Heart right ventricle (tissue), 16 donors: Measurements from ENCODE around the gene ARRDC1. TPM values are rescaled to one million over a fixed set of nuclear protein-coding genes. Genes with fewer than 3 reads are reported as not detected.
A peak's percentile ranks its signal among the peaks of the same experiment; 100 is the strongest.
"Not testable (repeated sequence)": the region's sequence is repeated elsewhere in the genome, so short reads cannot be mapped to it uniquely, and the experiment has no call there.

ENCODE experiments used
- ATAC-seq, 8 donors: fragments of 200-7000 bp; cut with Tn5 transposase; one replicate each; pipeline ENCODE4 v1.9.1; 2020; ENCODE audit warnings: mild to moderate bottlenecking in 8 of 8, moderate library complexity in 8 of 8, moderate number of reproducible peaks in 1 of 8
- DNase-seq, 2 donors: peaks; one replicate each; pipeline ENCODE4 v3.0.0-alpha.2; 2020
- H3K27ac ChIP-seq, 10 donors: fragments of 200-600 bp; sonication (generic) in 2 of 10; one replicate each; pipeline versions ENCODE4 v1.5.0 to v1.8.0; 2020 to 2022; ENCODE audit warnings: mild to moderate bottlenecking in 3 of 10
- H3K27me3 ChIP-seq, 7 donors: fragments of 200-600 bp; one replicate each; pipeline ENCODE4 v1.8.0; 2021 to 2022; ENCODE audit warnings: mild to moderate bottlenecking in 2 of 7
- H3K36me3 ChIP-seq, 9 donors: fragments of 200-600 bp; sonication (generic) in 1 of 9; one replicate each; pipeline versions ENCODE4 v1.5.0 to v1.8.0; 2020 to 2022; ENCODE audit warnings: mild to moderate bottlenecking in 2 of 9
- H3K4me1 ChIP-seq, 9 donors: fragments of 200-600 bp; sonication (generic) in 1 of 9; one replicate each; pipeline versions ENCODE4 v1.5.0 to v1.8.0; 2020 to 2022; ENCODE audit warnings: mild to moderate bottlenecking in 4 of 9
- H3K4me3 ChIP-seq, 10 donors: fragments of 200-600 bp; sonication (generic) in 2 of 10; one replicate each; pipeline versions ENCODE4 v1.5.0 to v1.8.0; 2020 to 2022; ENCODE audit warnings: mild to moderate bottlenecking in 7 of 10, moderate library complexity in 2 of 10
- H3K9me3 ChIP-seq, 11 donors: fragments of 200-600 bp in 10 of 11; sonication (generic) in 2 of 11; one replicate each; pipeline versions ENCODE4 v1.5.0 to v1.8.0; 2013 to 2022; ENCODE audit warnings: mild to moderate bottlenecking in 2 of 11, control low read depth in 1 of 11, moderate library complexity in 1 of 11
- WGBS, 2 donors: extraction: QIAGEN DNeasy Blood & Tissue Kit; methylation state at CpG; one replicate each; pipeline ENCODE4 v1.1.7; 2013; ENCODE audit warnings: inconsistent platforms in 1 of 2; 5-methylcytosine and 5-hydroxymethylcytosine counted together
- intact Hi-C, 10 donors: fragments of 100-400 bp; cut with DNase I; formaldehyde crosslinking; loops; one replicate each; pipeline versions ENCODE4 v1.11.1 to v1.14.2; 2022
- polyA plus RNA-seq, 2 donors: library from polyadenylated mRNA; stranded (reverse); fragments of 200-250 nt; gene quantifications; one replicate each; pipeline ENCODE4 v1.2.3, GENCODE V29; 2013
- total RNA-seq, 10 donors: library from RNA; stranded (reverse); fragmentation: NEBNext Ultra II Directional in 3 of 10; extraction: Animal tissue kit (Norgen Biotek cat#: 25700) in 3 of 10; gene quantifications; one replicate each; pipeline versions ENCODE4 v1.2.1 to v1.2.4, GENCODE V29; 2021 to 2023
- TF ChIP-seq, protein P1 (sequence below), 9 donors: fragments of 200-600 bp; sonication (generic) in 2 of 9; IDR thresholded peaks; one replicate each; pipeline versions ENCODE4 v1.5.0 to v1.8.0; 2021 to 2022; ENCODE audit warnings: antibody characterized with exemption in 9 of 9, mild to moderate bottlenecking in 5 of 9, moderate library complexity in 1 of 9
- donor health status: Arrhythmogenic right ventricular cardiomyopathy.
- donor health status: ischemic (EF 13 %, LVEDD 7.1; RV severe dilation, severe dysfunction).
- donor health status: healthy with polysubstance abuse.
- donor health status: DM: no; HTN: yes; CAD: no.
- donor health status: DM: no; HTN: no; CAD: no.
- donor health status: ischemic (EF 25% LVEDD 6.9; RV normal size, moderate dysfunction).
- donor health status: ischemic (EF 25% LVEDD 5.7; RV mildly dilated, moderate dysfunction).
- donor health status: healthy.
- donor health status: DM: yes; HTN: yes; CAD: no.
- donor health status: Ischemic cardiomyopathy.
- donor health status: ischemic (EF 35%, LVEDD 5.7; RV mildly dilated, moderate dysfunction).
- donor health status: nonischemic (EF 11% LVEDD 7.7; RV severe dilation, severe dysfunction).
- donor health status: DM: yes; HTN: yes; CAD: no.
- donor health status: PGD.
- donor health status: ischemic (EF 29% LVEDD 5.4; RV normal size, mild dysfunction).
- donor health status: nonischemic (EF 23%, LVEDD 6.1; RV moderate dilation, normal function).

ARRDC1 gene
- total and polyA plus RNA-seq, 12 donors, result 10.3 to 93.1 (median 15.2) TPM

DNA sequence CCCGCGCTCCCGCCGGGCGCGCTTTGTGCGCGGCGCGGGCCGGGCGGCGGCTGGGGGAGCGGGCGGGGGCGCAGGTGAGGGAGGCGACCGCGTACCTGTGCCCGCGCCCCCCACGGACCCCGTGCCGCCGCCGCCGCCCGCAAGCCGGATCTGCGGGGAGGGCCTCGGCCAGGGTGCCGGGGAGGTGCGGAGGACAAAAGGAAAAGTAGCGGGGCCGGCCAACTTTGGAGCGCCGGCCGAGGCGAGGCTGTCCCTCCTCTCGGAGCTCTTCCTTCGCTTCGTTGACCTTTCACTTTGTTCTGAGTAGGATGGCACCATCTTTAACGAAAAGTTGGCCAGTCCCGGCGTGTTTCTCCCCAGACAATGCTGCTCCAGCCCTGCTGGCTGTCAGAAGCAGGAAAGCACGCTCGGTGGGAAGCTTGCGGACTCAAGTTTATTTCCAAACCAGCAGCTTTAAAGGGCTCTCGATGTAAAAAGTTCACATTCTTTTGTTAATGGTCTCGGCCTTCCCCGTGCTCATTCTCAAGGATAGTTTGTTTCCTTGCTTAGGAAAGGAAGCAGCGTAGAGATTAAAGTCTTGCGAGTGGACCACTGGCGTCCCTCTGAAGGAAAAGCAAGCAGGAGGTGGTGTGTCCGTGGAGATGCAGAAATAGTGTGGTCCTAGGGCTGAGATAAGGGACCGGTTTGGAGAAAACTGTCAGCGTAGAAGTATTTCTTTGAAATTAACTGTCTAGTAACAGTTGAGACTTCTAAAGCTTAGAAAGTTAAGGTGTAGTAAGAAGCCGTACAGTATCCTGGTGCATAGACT lies 14.0 kb downstream of the ARRDC1 start:
- TF ChIP-seq, protein P1, sequence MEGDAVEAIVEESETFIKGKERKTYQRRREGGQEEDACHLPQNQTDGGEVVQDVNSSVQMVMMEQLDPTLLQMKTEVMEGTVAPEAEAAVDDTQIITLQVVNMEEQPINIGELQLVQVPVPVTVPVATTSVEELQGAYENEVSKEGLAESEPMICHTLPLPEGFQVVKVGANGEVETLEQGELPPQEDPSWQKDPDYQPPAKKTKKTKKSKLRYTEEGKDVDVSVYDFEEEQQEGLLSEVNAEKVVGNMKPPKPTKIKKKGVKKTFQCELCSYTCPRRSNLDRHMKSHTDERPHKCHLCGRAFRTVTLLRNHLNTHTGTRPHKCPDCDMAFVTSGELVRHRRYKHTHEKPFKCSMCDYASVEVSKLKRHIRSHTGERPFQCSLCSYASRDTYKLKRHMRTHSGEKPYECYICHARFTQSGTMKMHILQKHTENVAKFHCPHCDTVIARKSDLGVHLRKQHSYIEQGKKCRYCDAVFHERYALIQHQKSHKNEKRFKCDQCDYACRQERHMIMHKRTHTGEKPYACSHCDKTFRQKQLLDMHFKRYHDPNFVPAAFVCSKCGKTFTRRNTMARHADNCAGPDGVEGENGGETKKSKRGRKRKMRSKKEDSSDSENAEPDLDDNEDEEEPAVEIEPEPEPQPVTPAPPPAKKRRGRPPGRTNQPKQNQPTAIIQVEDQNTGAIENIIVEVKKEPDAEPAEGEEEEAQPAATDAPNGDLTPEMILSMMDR (IDR thresholded peaks at IDR 0.05), result no peak
- DNase-seq, result no peak
- ATAC-seq, result peak in 3 of 8 donors; percentile 5
- H3K4me1 ChIP-seq, result peaks cover 17 to 52% (median 44%) of the 10 kb centered on the region in 9 donors
- H3K27ac ChIP-seq, result peak overlapping the region in 9 of 10 donors; percentile 81 to 91 (median 88)
- H3K9me3 ChIP-seq, result no peaks in the 10 kb centered on the region
- H3K27me3 ChIP-seq, result no peaks in the 10 kb centered on the region
- WGBS, 2 donors, result 1% methylated on average over 49 to 58 of the region's 58 CpGs
- H3K36me3 ChIP-seq, result peaks cover 0 to 34% (median 18%) of the 10 kb centered on the region in 9 donors
- H3K4me3 ChIP-seq, result peak overlapping the region; percentile 51 to 90 (median 72)
- intact Hi-C loops, result loop anchor here in 1 of 10 donors (10.0 kb wide), 1 partner anchor 55 kb away; no protein-coding TSS in a partner anchor

DNA sequence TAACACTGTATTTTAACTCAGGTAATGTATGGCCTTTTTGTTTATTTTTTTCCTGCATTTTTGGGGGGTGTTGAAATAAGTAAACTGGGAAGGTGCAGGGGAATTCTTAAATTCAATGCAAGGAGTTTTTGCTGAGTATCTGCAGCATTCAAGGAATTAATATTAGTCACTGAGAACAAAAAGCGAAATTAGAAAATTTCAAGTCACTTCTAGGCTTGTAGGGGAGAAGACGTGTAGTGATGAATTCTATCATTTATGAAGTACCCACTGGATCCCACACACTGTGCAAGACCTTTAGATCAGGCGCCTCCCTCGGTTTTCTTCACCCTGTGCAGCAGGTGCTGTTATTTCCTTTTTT lies 14.5 kb downstream of the ARRDC1 start:
- Histone ChIP-seq H3K4me3 (peak overlapping the region in 9 of 10 donors; percentile 57 to 90 (median 74)), H3K36me3 (peaks cover 0 to 28% (median 13%) of the 10 kb centered on the region in 9 donors), H3K9me3 (no peaks in the 10 kb centered on the region), H3K27me3 (no peaks in the 10 kb centered on the region), H3K4me1 (peaks cover 17 to 54% (median 44%) of the 10 kb centered on the region in 9 donors), H3K27ac (peak overlapping the region in 8 of 10 donors; percentile 81 to 91 (median 88))
- TF ChIP-seq, protein P1 (IDR thresholded peaks at IDR 0.05), result no peak
- 58% methylated on average over 4 of the region's 4 CpGs for WGBS, 2 donors
- DNase-seq (no peak), ATAC-seq (no peak)
- intact Hi-C loops, result no loop called here

DNA sequence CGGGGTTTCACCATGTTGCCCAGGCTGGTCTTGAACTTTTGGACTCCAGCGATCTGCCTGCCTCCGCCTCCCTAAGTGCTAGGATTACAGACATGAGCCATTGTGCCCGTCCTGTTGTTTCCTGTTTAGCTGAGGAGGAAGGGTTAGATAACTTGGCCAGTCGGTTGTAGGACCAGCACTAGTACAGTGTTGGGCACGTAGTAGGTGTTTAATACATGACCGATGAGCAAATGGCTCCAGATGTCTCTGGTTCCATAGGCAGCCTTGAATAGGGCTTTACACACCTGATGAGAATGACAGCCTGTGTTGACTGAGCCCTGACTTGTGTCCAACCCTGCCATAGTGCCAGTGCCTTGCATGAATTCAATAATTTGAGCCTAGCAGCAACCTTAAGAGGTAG lies 15.1 kb downstream of the ARRDC1 start:
- DNase-seq (no peak), ATAC-seq (no peak)
- WGBS, 2 donors, result 67 to 73% methylated on average over 7 of the region's 7 CpGs
- H3K27me3 ChIP-seq, result no peaks in the 10 kb centered on the region
- TF ChIP-seq, protein P1 (IDR thresholded peaks at IDR 0.05), result no peak
- H3K36me3 ChIP-seq, result peaks cover 0 to 23% (median 7%) of the 10 kb centered on the region in 9 donors
- H3K9me3 ChIP-seq, result no peaks in the 10 kb centered on the region
- intact Hi-C loops, result no loop called here
- H3K4me1 ChIP-seq, result peaks cover 17 to 60% (median 47%) of the 10 kb centered on the region in 9 donors
- peak overlapping the region in 3 of 10 donors; percentile 84 to 91 (median 88) for H3K27ac ChIP-seq
- H3K4me3 ChIP-seq, result peak overlapping the region in 5 of 10 donors; percentile 58 to 90 (median 77)

DNA sequence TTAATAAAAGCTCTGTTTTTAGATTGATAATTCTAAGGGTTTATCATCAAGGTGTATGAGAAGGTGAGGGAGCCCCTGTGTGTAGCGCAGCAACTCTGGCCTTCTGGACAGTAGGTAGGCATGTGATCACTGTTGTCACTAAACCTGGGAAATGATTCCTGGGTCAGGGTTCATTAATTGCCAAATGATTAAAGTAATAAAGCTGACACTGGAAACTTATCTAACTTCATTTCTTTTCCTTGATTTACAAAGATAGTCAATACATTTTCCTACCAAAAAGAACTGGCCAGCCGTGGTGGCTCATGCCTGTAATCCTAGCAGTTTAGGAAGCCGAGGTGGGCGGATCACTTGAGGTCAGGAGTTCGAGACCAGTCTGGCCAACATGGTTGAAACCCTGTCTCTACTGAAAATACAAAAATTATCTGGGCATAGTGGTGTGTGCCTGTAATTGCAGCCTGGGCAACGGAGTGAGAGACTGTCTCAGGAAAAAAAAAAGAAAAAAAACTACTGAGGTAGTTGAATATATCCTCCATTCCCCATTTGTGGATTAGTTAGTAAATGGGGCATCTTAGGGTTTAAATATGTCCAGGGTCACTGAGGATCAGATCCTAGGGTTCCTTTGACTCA lies 15.8 kb downstream of the ARRDC1 start:
- Histone ChIP-seq H3K4me3 (no peak overlapping the region), H3K4me1 (peaks cover 17 to 64% (median 50%) of the 10 kb centered on the region in 9 donors), H3K36me3 (peaks cover 0 to 16% (median 3%) of the 10 kb centered on the region in 9 donors), H3K27me3 (no peaks in the 10 kb centered on the region), H3K27ac (no peak overlapping the region), H3K9me3 (no peaks in the 10 kb centered on the region)
- intact Hi-C loops, result no loop called here
- TF ChIP-seq, protein P1 (IDR thresholded peaks at IDR 0.05), result peak in 5 of 9 donors; percentile 8 to 43 (median 31)
- DNase-seq (no peak), ATAC-seq (no peak)
- 57 to 62% methylated on average over 6 of the region's 6 CpGs for WGBS, 2 donors

DNA sequence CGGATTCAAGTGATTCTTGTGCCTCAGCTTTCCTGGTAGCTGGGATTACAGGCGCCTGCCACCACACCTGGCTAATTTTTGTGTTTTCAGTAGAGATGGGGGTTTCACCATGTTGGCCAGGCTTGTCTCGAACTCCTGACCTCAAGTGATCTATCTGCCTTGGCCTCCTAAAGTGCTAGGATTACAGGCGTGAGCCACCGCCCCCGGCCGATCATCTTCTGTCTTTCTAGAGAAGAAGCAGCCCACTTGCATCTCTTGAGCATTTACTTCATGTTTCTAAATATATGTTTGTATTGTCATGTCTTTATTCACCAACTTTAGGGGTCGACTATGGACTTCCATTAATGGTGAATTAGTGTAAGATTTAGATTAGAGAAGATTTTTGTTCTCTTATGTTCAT lies 16.7 kb downstream of the ARRDC1 start:
- peaks cover 17 to 62% (median 43%) of the 10 kb centered on the region in 9 donors for H3K4me1 ChIP-seq
- WGBS, 2 donors, result 87 to 88% methylated on average over 8 of the region's 8 CpGs
- DNase-seq, intact Hi-C loops, H3K9me3 ChIP-seq, ATAC-seq, H3K27me3 ChIP-seq, H3K36me3 ChIP-seq, H3K4me3 ChIP-seq, H3K27ac ChIP-seq: not testable (repeated sequence)
